ENCODE measurements around the gene RETREG3. TPM values are rescaled to one million over a fixed set of nuclear protein-coding genes. Genes with fewer than 3 reads are reported as not detected.

The RETREG3 gene
- total and polyA plus RNA-seq, 10 donors, result 20.3 to 87.5 (median 77.1) TPM

- Histone ChIP-seq H3K27me3 (replicated peaks in 1 of 7) (no peaks in the 10 kb centered on the region), H3K9me3 (no peaks in the 10 kb centered on the region), H3K27ac (peak overlapping the region; percentile 87 to 98 (median 91)), H3K4me1 (peaks cover 7 to 47% (median 31%) of the 10 kb centered on the region in 6 donors), H3K36me3 (peaks cover 0 to 12% (median 0%) of the 10 kb centered on the region in 6 donors), H3K4me3 (peak overlapping the region; percentile 60 to 94 (median 72))
- no peak for TF ChIP-seq CTCF (IDR thresholded peaks at IDR 0.05 in 8 of 11, conservative IDR thresholded peaks at IDR 0.05 in 3 of 11)
- TF ChIP-seq POLR2A (IDR thresholded peaks at IDR 0.05), result no peak
- no peak for TF ChIP-seq POLR2AphosphoS5 (IDR thresholded peaks at IDR 0.05)
- 22 to 27% (median 24%) methylated on average over 4 of the region's 4 CpGs for WGBS, 5 donors
- DNase-seq, result no peak
- intact Hi-C loops (cut with DNase I; ENCODE audit: low total_unique reads), result no loop called here
These were observed 54.0 kb downstream of the RETREG3 start for GRCh38 chr17:42555122-42555622.

GRCh38 chr17:42554250-42555121 lies 54.7 kb downstream of the RETREG3 start:
- peak; percentile 98 for DNase-seq
- Histone ChIP-seq H3K4me3 (peak overlapping the region; percentile 60 to 94 (median 72)), H3K27ac (peak overlapping the region; percentile 87 to 98 (median 91)), H3K9me3 (no peaks in the 10 kb centered on the region), H3K36me3 (peaks cover 0 to 12% (median 0%) of the 10 kb centered on the region in 6 donors), H3K27me3 (replicated peaks in 1 of 7) (no peaks in the 10 kb centered on the region), H3K4me1 (peaks cover 7 to 41% (median 31%) of the 10 kb centered on the region in 6 donors)
- intact Hi-C loops (cut with DNase I; ENCODE audit: low total_unique reads), result no loop called here
- TF ChIP-seq CTCF (IDR thresholded peaks at IDR 0.05 in 8 of 11, conservative IDR thresholded peaks at IDR 0.05 in 3 of 11) (peak in 2 of 11 experiments; percentile 3 to 7), POLR2A (IDR thresholded peaks at IDR 0.05) (peak in 2 of 3 donors; percentile 45 to 78), POLR2AphosphoS5 (IDR thresholded peaks at IDR 0.05) (peak; percentile 98 to 99 (median 99))
- WGBS, 5 donors, result 0 to 1% (median 1%) methylated on average over 44 to 82 of the region's 82 CpGs

- Histone ChIP-seq H3K4me3 (peak overlapping the region; percentile 60 to 94 (median 72)), H3K27ac (peak overlapping the region; percentile 87 to 98 (median 91)), H3K27me3 (replicated peaks in 1 of 7) (no peaks in the 10 kb centered on the region), H3K36me3 (peaks cover 0 to 12% (median 0%) of the 10 kb centered on the region in 6 donors), H3K4me1 (peaks cover 7 to 45% (median 35%) of the 10 kb centered on the region in 6 donors), H3K9me3 (no peaks in the 10 kb centered on the region)
- WGBS, 5 donors, result 40 to 72% (median 62%) methylated on average over 5 to 16 of the region's 16 CpGs
- peak; percentile 84 for DNase-seq
- TF ChIP-seq POLR2A (IDR thresholded peaks at IDR 0.05) (no peak), POLR2AphosphoS5 (IDR thresholded peaks at IDR 0.05) (no peak), CTCF (IDR thresholded peaks at IDR 0.05 in 8 of 11, conservative IDR thresholded peaks at IDR 0.05 in 3 of 11) (no peak)
- intact Hi-C loops (cut with DNase I; ENCODE audit: low total_unique reads), result no loop called here
These were observed 55.3 kb downstream of the RETREG3 start for GRCh38 chr17:42553866-42554249.
